Stimulated activated CD8-positive, alpha-beta memory T cell treated with anti-CD3 and anti-CD28 coated beads, Interleukin-4, amount 100 ng/mL, for 24 hours (primary cell): ENCODE results near the gene SLC4A3.
A peak's percentile ranks its signal among the peaks of the same experiment; 100 is the strongest.
"Not testable (repeated sequence)": the region's sequence is repeated elsewhere in the genome, so short reads cannot be mapped to it uniquely, and the experiment has no call there.

ENCODE experiments used
- DNase-seq: peaks from one replicate; pipeline ENCODE4 v3.0.0-alpha.2; 2020; ENCODE audit warnings: low read depth

Gene SLC4A3

DNA sequence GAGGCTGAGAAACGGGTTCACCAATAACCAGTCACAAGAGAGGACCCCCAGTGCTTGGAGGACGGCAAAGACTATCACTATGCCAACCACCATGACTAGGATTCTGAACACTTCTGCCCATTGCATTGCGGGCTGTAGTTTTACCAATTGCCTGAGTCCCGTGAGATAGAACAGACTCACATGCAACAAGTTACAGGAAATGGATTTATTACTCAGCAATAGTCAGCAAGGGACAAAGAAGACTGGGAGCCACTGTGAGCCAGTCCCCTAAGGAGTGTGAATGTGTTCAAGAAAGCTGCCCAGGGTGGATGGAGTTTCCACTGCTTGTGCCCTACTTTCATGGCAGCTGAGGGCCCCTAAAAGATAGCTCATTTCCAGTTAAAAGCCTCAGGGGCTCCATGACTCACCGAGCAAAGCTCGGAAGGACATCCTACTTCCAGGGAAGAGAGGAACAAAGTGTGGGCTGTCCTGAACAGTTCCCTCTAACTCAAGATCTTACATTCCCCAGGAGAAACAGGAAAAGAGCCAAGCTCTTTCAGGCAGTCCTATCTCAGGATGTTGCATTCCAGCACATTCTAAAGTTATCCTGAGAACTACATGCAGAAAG is 54.4 kb downstream of the SLC4A3 start:
- DNase-seq = no peak

DNA sequence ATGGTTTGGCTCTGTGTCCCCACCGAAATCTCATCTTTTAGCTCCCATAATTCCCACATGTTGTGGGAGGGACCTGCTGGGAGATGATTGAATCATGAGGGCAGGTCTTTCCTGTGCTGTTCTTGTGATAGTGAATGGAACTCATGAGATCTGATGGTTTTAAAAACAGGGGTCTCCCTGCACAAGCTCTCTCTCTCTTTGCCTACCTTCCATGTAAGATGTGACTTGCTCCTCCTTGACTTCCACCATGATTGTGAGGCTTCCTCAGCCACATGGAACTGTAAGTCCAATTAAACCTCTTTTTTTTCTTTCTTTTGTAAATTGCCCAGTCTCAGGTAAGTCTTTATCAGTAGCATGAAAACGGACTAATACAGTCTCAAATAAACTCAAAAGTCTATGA is 56.0 kb downstream of the SLC4A3 start:
- DNase-seq = not testable (repeated sequence)

DNA sequence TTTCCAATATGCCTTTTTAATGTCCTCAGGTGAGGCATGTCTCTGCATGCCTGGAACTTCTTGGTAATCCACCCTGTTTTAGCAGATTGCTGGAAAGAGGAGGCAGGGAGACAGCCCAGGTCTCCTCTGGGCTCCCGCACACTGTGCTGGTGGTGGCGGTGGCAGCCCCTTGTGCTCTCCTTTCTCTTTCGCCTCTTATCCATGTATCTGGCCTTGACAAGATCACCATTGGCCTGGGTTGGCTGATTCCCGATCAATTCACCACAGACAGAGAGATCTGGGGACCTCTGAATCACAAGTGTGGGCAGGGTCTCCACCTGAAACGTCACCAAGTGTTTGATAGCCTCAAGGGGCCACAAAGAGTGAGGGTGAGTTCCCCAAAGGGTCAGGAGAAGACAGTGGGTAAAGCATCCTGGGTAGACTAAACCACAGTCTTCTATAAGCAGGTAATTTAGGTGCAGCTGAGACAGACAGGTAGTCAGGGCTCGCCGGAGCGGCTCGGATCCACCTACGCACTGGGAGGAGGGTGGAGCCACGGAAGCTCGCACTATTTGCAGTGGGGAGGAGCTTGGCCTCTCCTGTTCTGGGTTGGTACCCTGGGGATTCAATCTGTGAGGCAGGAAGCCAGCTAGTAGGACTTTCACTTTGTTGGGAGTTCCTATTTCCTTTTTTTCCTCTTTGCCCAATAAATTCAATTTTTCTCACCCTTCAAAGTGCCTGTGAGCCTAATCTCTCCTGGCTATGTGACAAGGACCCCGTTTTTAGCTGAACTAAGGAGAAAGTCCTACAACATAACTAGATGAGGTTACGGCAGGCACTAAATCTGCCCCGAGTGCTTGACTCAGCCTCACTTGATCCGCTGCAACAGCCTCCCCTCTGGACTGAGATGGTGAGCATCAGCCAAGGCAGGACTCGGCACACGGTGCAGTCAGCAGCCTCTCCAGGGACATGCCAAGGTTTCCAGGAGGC is 57.6 kb downstream of the SLC4A3 start:
- peak; percentile 15 for DNase-seq

- no peak for DNase-seq
Measured at GRCh38 chr2:219687272-219687671, 59.8 kb downstream of the SLC4A3 start.

DNA sequence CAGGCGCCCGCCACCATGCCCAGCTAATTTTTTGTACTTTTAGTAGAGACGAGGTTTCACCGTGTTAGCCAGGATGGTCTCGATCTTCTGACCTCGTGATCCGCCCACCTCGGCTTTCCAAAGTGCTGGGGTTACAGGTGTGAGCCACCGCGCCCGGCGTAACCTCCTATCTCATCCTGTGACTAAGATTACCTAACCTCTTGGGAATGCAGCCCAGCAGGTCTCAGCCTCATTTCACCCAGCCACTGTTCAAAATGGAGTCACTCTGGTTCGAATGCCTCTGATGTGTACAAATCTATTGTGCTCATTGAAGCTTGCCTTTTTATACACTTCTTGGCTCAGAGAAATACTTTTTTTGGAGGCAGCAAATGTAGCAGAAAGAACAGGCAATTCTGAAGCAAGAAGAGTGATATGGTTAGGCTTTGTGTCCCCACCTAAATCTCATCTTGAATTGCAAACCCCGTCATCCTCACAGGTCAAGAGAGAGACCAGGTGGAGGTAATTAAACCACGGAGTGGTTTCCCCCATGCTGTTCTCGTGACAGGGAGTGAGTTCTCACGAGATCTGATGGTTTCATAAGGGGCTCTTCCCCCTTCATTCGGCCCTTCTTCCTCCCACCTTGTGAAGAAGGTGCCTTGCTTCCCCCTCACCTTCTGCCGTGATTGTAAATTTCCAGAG is 60.6 kb downstream of the SLC4A3 start:
- no peak for DNase-seq

- no peak for DNase-seq
Measured at GRCh38 chr2:219688560-219689445, 61.4 kb downstream of the SLC4A3 start.

GRCh38 chr2:219689676-219690628 is 62.5 kb downstream of the SLC4A3 start:
- DNase-seq = no peak

DNA sequence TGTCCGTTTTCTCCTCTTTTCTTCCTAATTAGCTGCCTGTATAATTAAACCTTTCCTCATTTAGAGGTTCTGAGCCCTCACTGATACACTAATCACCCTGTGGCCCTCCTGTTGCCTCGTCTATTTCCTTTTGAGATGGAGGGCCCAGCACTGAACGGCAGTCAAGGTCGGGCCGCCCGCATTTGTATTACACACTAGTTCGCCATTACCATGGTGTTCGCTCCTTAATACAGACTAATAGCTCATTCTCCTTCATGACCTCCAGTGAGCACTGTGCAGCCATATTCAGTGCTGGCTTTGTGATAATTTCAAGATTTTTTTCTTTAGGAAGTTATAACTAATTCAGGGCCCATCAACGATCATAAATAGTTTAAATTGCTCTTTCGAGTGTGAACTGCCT is 64.1 kb downstream of the SLC4A3 start:
- DNase-seq = no peak
